ENCODE data around the gene NR2F6. TPM values are rescaled to one million over a fixed set of nuclear protein-coding genes. Genes with fewer than 3 reads are reported as not detected.

Gene NR2F6
- total RNA-seq, 4 donors from 2014 or later: 7.1 to 47.7 (median 10.7) TPM

- TF ChIP-seq CTCF (IDR thresholded peaks at IDR 0.05; ENCODE audit: low read depth): no peak
Measured at GRCh38 chr19:17268754-17269153, 23.0 kb upstream of the NR2F6 start.

- TF ChIP-seq CTCF (IDR thresholded peaks at IDR 0.05; ENCODE audit: low read depth): no peak
Measured at GRCh38 chr19:17266975-17267788, 21.5 kb upstream of the NR2F6 start, which contains the start of gene BABAM1. TSS of gene BABAM1 (plus strand) at chr19:17267443. CDS start at chr19:17268807, 1,364 bp downstream.

GRCh38 chr19:17266589-17266974 is 20.9 kb upstream of the NR2F6 start:
- TF ChIP-seq CTCF (IDR thresholded peaks at IDR 0.05; ENCODE audit: low read depth): no peak

- no peak for TF ChIP-seq CTCF (IDR thresholded peaks at IDR 0.05; ENCODE audit: low read depth)
Measured at GRCh38 chr19:17266026-17266425, 20.3 kb upstream of the NR2F6 start.

- no peak for TF ChIP-seq CTCF (IDR thresholded peaks at IDR 0.05; ENCODE audit: low read depth)
Measured at GRCh38 chr19:17264641-17264979, 18.9 kb upstream of the NR2F6 start, which contains the start of gene USHBP1. TSS of gene USHBP1 (minus strand) at chr19:17264745. CDS start at chr19:17264299, 446 bp downstream.

GRCh38 chr19:17263712-17264640 is 18.3 kb upstream of the NR2F6 start:
- no peak for TF ChIP-seq CTCF (IDR thresholded peaks at IDR 0.05; ENCODE audit: low read depth)

- TF ChIP-seq CTCF (IDR thresholded peaks at IDR 0.05; ENCODE audit: low read depth): no peak
Measured at GRCh38 chr19:17262557-17262956, 16.8 kb upstream of the NR2F6 start.
